Body of pancreas (tissue), 4 donors: ENCODE results near the gene ZNF534.

Experiments used
- CTCF ChIP-seq, 7 experiments: fragments of 450-650 bp in 4 of 7; fragments of 200-600 bp in 3 of 7; sonication (generic) in 3 of 7; IDR thresholded peaks; one replicate each; pipeline ENCODE4 v1.5.1; 2016 to 2019; ENCODE audit warnings: antibody characterized with exemption in 7 of 7
- POLR2A ChIP-seq, 3 donors: fragments of 450-650 bp; IDR thresholded peaks; one replicate each; pipeline ENCODE4 v1.6.1; 2016; ENCODE audit warnings: antibody characterized with exemption in 3 of 3, mild to moderate bottlenecking in 2 of 3

GRCh38 chr19:52464798-52465470, 36.0 kb downstream of the ZNF534 start:
- no peak for TF ChIP-seq POLR2A (IDR thresholded peaks at IDR 0.05)
- TF ChIP-seq CTCF (IDR thresholded peaks at IDR 0.05), result no peak
